GM06990 (cell line): ENCODE measurements around the gene ARSG.
"Not testable (repeated sequence)": the region's sequence is repeated elsewhere in the genome, so short reads cannot be mapped to it uniquely, and the experiment has no call there.

Source experiments
- DNase-seq: peaks from one replicate; pipeline ENCODE4 v3.0.0-alpha.2; 2011; ENCODE audit not compliant: insufficient read length; ENCODE audit errors: extremely low read depth
- H3K27me3 ChIP-seq: replicated peaks from 2 replicates; pipeline ENCODE4 v1.6.0; 2011; ENCODE audit warnings: low read length; ENCODE audit not compliant: control insufficient read depth, insufficient read depth
- H3K36me3 ChIP-seq: 2 replicates; pipeline ENCODE4 v1.5.1; 2011; ENCODE audit warnings: low read length; ENCODE audit not compliant: control insufficient read depth, insufficient read depth
- H3K4me3 ChIP-seq: replicated peaks from 2 replicates; pipeline ENCODE4 v1.5.1; 2011; ENCODE audit warnings: low read depth, mild to moderate bottlenecking, control low read depth, low read length
- TF ChIP-seq, protein P1 (sequence below): IDR thresholded peaks from 2 replicates; pipeline ENCODE4 v1.5.1; 2011; ENCODE audit warnings: low read length, control low read depth, mild to moderate bottlenecking, inconsistent platforms; ENCODE audit not compliant: insufficient read depth, poor library complexity, severe bottlenecking

Gene ARSG

GRCh38 chr17:68403122-68403521 is 111.8 kb downstream of the ARSG start:
- TF ChIP-seq, protein P1, sequence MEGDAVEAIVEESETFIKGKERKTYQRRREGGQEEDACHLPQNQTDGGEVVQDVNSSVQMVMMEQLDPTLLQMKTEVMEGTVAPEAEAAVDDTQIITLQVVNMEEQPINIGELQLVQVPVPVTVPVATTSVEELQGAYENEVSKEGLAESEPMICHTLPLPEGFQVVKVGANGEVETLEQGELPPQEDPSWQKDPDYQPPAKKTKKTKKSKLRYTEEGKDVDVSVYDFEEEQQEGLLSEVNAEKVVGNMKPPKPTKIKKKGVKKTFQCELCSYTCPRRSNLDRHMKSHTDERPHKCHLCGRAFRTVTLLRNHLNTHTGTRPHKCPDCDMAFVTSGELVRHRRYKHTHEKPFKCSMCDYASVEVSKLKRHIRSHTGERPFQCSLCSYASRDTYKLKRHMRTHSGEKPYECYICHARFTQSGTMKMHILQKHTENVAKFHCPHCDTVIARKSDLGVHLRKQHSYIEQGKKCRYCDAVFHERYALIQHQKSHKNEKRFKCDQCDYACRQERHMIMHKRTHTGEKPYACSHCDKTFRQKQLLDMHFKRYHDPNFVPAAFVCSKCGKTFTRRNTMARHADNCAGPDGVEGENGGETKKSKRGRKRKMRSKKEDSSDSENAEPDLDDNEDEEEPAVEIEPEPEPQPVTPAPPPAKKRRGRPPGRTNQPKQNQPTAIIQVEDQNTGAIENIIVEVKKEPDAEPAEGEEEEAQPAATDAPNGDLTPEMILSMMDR, result no peak
- Histone ChIP-seq H3K36me3 (no peaks in the 10 kb centered on the region), H3K4me3 (no peak overlapping the region), H3K27me3 (no peaks in the 10 kb centered on the region)
- DNase-seq, result no peak

- not testable (repeated sequence) for H3K36me3 ChIP-seq, H3K27me3 ChIP-seq, H3K4me3 ChIP-seq, DNase-seq
These were observed 112.5 kb downstream of the ARSG start for GRCh38 chr17:68403837-68404236.

DNA sequence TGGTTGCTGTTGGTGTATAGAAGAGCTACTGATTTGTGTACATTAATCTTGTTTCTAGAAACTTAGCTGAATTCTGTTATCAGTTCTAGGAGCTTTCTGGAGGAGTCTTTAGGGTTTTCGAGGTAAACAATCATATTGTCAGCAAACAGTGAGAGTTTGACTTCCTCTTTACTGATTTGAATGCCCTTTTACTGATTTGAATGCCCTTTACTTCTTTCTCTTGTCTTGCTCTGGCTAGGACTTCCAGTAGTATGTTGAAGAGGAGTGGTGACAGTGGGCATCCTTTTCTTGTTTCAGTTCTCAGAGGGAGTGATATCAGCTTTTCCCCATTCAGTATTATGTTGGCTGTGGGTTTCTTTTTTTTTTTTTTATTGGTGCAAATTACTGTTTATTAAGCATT is 116.4 kb downstream of the ARSG start:
- not testable (repeated sequence) for H3K36me3 ChIP-seq, DNase-seq, H3K4me3 ChIP-seq, H3K27me3 ChIP-seq

- H3K36me3 ChIP-seq, DNase-seq, H3K27me3 ChIP-seq: not testable (repeated sequence)
- H3K4me3 ChIP-seq, result peak overlapping the region; percentile 52
These were observed 122.6 kb downstream of the ARSG start for GRCh38 chr17:68413597-68414560.

DNA sequence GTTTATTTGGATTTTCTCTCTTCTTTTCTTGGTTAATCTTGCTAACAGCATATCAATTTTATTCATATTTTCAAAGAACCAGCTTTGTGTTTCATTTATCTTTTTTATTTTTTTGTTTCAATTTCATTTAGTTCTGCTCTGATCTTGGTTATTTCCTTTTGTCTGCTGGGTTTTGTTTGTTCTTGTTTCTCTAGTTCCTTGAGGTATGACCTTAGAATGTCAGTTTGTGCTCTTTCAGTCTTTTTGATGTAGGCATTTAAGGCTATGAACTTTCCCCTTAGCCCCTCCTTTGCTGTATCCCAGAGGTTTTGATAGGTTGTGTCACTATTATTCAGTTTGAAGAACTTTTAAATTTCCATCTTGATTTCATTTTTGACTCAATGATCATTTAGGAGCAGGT is 123.6 kb downstream of the ARSG start:
- not testable (repeated sequence) for H3K4me3 ChIP-seq, H3K27me3 ChIP-seq, H3K36me3 ChIP-seq, DNase-seq

GRCh38 chr17:68417317-68417716 is 126.0 kb downstream of the ARSG start:
- TF ChIP-seq, protein P1, result no peak
- H3K36me3 ChIP-seq, result no peaks in the 10 kb centered on the region; the same call in 1 of the 2 replicates
- DNase-seq, result no peak
- H3K4me3 ChIP-seq, result no peak overlapping the region
- no peaks in the 10 kb centered on the region for H3K27me3 ChIP-seq

GRCh38 chr17:68418876-68419275 is 127.6 kb downstream of the ARSG start:
- DNase-seq, result no peak
- Histone ChIP-seq H3K4me3 (no peak overlapping the region), H3K36me3 (peaks cover 1% of the 10 kb centered on the region; the same call in 1 of the 2 replicates), H3K27me3 (no peaks in the 10 kb centered on the region)
- TF ChIP-seq, protein P1, result no peak
